SJSA1 (cell line): ENCODE results near the gene RUNX1. TPM values are rescaled to one million over a fixed set of nuclear protein-coding genes. Genes with fewer than 3 reads are reported as not detected.

Experiments
- DNase-seq, 2 experiments: peaks; one replicate each; pipeline ENCODE4 v3.0.0-alpha.2; 2015 to 2020; ENCODE audit warnings: low spot score in 2 of 2, low read depth in 1 of 2
- H3K27ac ChIP-seq: fragments of 250-450 bp; sonication (Bioruptor Pico); 2 replicates; pipeline ENCODE4 v1.5.1; 2020; ENCODE audit warnings: mild to moderate bottlenecking, moderate library complexity
- H3K27me3 ChIP-seq: fragments of 250-450 bp; sonication (Bioruptor Pico); replicated peaks from 2 replicates; pipeline ENCODE4 v1.5.1; 2020; ENCODE audit warnings: mild to moderate bottlenecking, moderate library complexity
- H3K36me3 ChIP-seq: fragments of 250-450 bp; sonication (Bioruptor Pico); 2 replicates; pipeline ENCODE4 v1.5.1; 2020; ENCODE audit warnings: mild to moderate bottlenecking
- H3K4me1 ChIP-seq: fragments of 250-450 bp; sonication (Bioruptor Pico); replicated peaks from 2 replicates; pipeline ENCODE4 v1.6.1; 2021; ENCODE audit warnings: mild to moderate bottlenecking
- H3K4me3 ChIP-seq: fragments of 250-450 bp; sonication (Bioruptor Pico); 2 replicates; pipeline ENCODE4 v1.5.1; 2020; ENCODE audit warnings: mild to moderate bottlenecking
- H3K9me3 ChIP-seq: fragments of 250-450 bp; sonication (Bioruptor Pico); replicated peaks from 2 replicates; pipeline ENCODE4 v1.5.1; 2020; ENCODE audit warnings: mild to moderate bottlenecking
- total RNA-seq: library from RNA; depleted of rRNA; stranded (reverse); fragments of >200 nt; shearing (Covaris generic); gene quantifications from 2 replicates; pipeline ENCODE4 v1.2.3, GENCODE V29; 2014

Gene RUNX1
- total RNA-seq, 1 experiment from 2014 or later = 18.0 TPM

GRCh38 chr21:34844924-34845238, 204.2 kb downstream of the RUNX1 start:
- H3K27ac ChIP-seq = no peak overlapping the region
- DNase-seq = no peak
- H3K9me3 ChIP-seq = no peaks in the 10 kb centered on the region
- no peak overlapping the region for H3K4me3 ChIP-seq
- H3K27me3 ChIP-seq = no peaks in the 10 kb centered on the region
- peaks cover 83% of the 10 kb centered on the region for H3K36me3 ChIP-seq
- H3K4me1 ChIP-seq = peaks cover 41% of the 10 kb centered on the region

GRCh38 chr21:34844013-34844923, 204.8 kb downstream of the RUNX1 start:
- Histone ChIP-seq H3K27ac (no peak overlapping the region), H3K36me3 (peaks cover 84% of the 10 kb centered on the region), H3K4me3 (no peak overlapping the region), H3K9me3 (no peaks in the 10 kb centered on the region), H3K27me3 (no peaks in the 10 kb centered on the region), H3K4me1 (peaks cover 41% of the 10 kb centered on the region)
- DNase-seq = peak in 1 of 2 experiments; percentile 31

- no peaks in the 10 kb centered on the region for H3K9me3 ChIP-seq
- H3K36me3 ChIP-seq = peaks cover 85% of the 10 kb centered on the region
- no peak overlapping the region for H3K4me3 ChIP-seq
- no peaks in the 10 kb centered on the region for H3K27me3 ChIP-seq
- peaks cover 42% of the 10 kb centered on the region for H3K4me1 ChIP-seq
- DNase-seq = no peak
- no peak overlapping the region for H3K27ac ChIP-seq
Observed at GRCh38 chr21:34843562-34843961, 205.5 kb downstream of the RUNX1 start.

GRCh38 chr21:34841154-34841553, 207.9 kb downstream of the RUNX1 start:
- no peak for DNase-seq
- Histone ChIP-seq H3K4me3 (no peak overlapping the region), H3K4me1 (peaks cover 46% of the 10 kb centered on the region), H3K27ac (no peak overlapping the region), H3K9me3 (no peaks in the 10 kb centered on the region), H3K36me3 (peaks cover 80% of the 10 kb centered on the region), H3K27me3 (no peaks in the 10 kb centered on the region)

GRCh38 chr21:34840693-34841092, 208.4 kb downstream of the RUNX1 start:
- Histone ChIP-seq H3K36me3 (peaks cover 81% of the 10 kb centered on the region), H3K27ac (no peak overlapping the region)
- DNase-seq = no peak

GRCh38 chr21:34838956-34839820, 209.9 kb downstream of the RUNX1 start:
- H3K9me3 ChIP-seq = no peaks in the 10 kb centered on the region
- DNase-seq = no peak
- H3K4me1 ChIP-seq = peaks cover 39% of the 10 kb centered on the region
- peaks cover 84% of the 10 kb centered on the region for H3K36me3 ChIP-seq
- H3K27me3 ChIP-seq = no peaks in the 10 kb centered on the region
- H3K27ac ChIP-seq = no peak overlapping the region
- no peak overlapping the region for H3K4me3 ChIP-seq

More at GRCh38 chr21:34840693-34841092, 208.4 kb downstream of the RUNX1 start:
- Histone ChIP-seq H3K9me3 (no peaks in the 10 kb centered on the region), H3K4me1 (peaks cover 44% of the 10 kb centered on the region), H3K27me3 (no peaks in the 10 kb centered on the region), H3K4me3 (no peak overlapping the region)

- Histone ChIP-seq H3K27me3 (no peaks in the 10 kb centered on the region), H3K4me1 (peaks cover 36% of the 10 kb centered on the region), H3K9me3 (no peaks in the 10 kb centered on the region), H3K36me3 (peaks cover 85% of the 10 kb centered on the region), H3K4me3 (no peak overlapping the region), H3K27ac (peak overlapping the region; percentile 59)
- no peak for DNase-seq
Observed at GRCh38 chr21:34836933-34837505, 212.1 kb downstream of the RUNX1 start.

GRCh38 chr21:34836103-34836932, 212.8 kb downstream of the RUNX1 start:
- Histone ChIP-seq H3K9me3 (no peaks in the 10 kb centered on the region), H3K27me3 (no peaks in the 10 kb centered on the region), H3K4me3 (no peak overlapping the region), H3K4me1 (peaks cover 36% of the 10 kb centered on the region), H3K27ac (peak overlapping the region; percentile 59), H3K36me3 (peaks cover 85% of the 10 kb centered on the region)
- peak; percentile 97 to 98 for DNase-seq

GRCh38 chr21:34835526-34835925, 213.6 kb downstream of the RUNX1 start:
- H3K27ac ChIP-seq = peak overlapping the region; percentile 58
- H3K9me3 ChIP-seq = no peaks in the 10 kb centered on the region
- peaks cover 36% of the 10 kb centered on the region for H3K4me1 ChIP-seq
- DNase-seq = no peak
- H3K4me3 ChIP-seq = no peak overlapping the region
- H3K27me3 ChIP-seq = no peaks in the 10 kb centered on the region
- peaks cover 85% of the 10 kb centered on the region for H3K36me3 ChIP-seq

- H3K9me3 ChIP-seq = no peaks in the 10 kb centered on the region
- no peaks in the 10 kb centered on the region for H3K27me3 ChIP-seq
- H3K4me1 ChIP-seq = peaks cover 36% of the 10 kb centered on the region
- DNase-seq = no peak
- H3K27ac ChIP-seq = peak overlapping the region; percentile 58
- peaks cover 85% of the 10 kb centered on the region for H3K36me3 ChIP-seq
- no peak overlapping the region for H3K4me3 ChIP-seq
Observed at GRCh38 chr21:34834852-34835501, 214.1 kb downstream of the RUNX1 start.

GRCh38 chr21:34834290-34834689, 214.8 kb downstream of the RUNX1 start:
- H3K9me3 ChIP-seq = no peaks in the 10 kb centered on the region
- H3K27ac ChIP-seq = no peak overlapping the region
- no peak for DNase-seq
- no peaks in the 10 kb centered on the region for H3K27me3 ChIP-seq
- H3K4me1 ChIP-seq = peaks cover 36% of the 10 kb centered on the region
- no peak overlapping the region for H3K4me3 ChIP-seq
- peaks cover 85% of the 10 kb centered on the region for H3K36me3 ChIP-seq

GRCh38 chr21:34833465-34833864, 215.6 kb downstream of the RUNX1 start:
- Histone ChIP-seq H3K9me3 (no peaks in the 10 kb centered on the region), H3K4me3 (no peak overlapping the region), H3K36me3 (peaks cover 87% of the 10 kb centered on the region), H3K4me1 (peaks cover 34% of the 10 kb centered on the region), H3K27ac (no peak overlapping the region), H3K27me3 (no peaks in the 10 kb centered on the region)
- no peak for DNase-seq
